GM19324 (cell line): ENCODE results near the gene BCHE.

Source experiments
- ATAC-seq: cut with Tn5 transposase; IDR thresholded peaks from one replicate; pipeline ENCODE4 v1.9.1; 2021; ENCODE audit warnings: mild to moderate bottlenecking, moderate library complexity; ENCODE audit not compliant: unreplicated experiment, low FRiP score

BCHE gene

DNA sequence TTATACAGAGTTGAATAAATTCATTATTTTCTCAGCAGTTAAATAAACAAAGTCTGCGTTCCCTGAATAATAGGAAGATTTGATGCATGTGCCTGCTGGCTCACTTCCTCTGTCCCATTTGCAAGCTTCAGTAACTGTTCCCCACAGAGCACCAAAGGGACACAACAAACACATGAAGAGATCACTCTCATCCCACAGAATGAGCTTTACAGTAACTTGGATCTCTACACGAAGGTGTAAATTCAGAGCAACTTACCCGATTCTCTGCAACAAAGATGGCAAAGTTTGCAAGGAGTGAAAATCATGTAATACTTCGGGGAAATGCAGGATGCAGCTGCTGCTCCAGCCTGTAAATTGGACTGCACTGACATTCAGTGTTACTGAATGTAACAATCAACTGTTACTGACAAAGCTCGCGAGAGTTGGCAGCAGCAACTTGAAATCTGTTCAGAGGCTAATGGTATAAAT is at the start of gene BCHE:
Gene BCHE (minus strand): TSS at position 366 of the 468 bp plus-strand sequence. CDS start 6,390 bp downstream, outside the sequence.
- ATAC-seq, result no peak

DNA sequence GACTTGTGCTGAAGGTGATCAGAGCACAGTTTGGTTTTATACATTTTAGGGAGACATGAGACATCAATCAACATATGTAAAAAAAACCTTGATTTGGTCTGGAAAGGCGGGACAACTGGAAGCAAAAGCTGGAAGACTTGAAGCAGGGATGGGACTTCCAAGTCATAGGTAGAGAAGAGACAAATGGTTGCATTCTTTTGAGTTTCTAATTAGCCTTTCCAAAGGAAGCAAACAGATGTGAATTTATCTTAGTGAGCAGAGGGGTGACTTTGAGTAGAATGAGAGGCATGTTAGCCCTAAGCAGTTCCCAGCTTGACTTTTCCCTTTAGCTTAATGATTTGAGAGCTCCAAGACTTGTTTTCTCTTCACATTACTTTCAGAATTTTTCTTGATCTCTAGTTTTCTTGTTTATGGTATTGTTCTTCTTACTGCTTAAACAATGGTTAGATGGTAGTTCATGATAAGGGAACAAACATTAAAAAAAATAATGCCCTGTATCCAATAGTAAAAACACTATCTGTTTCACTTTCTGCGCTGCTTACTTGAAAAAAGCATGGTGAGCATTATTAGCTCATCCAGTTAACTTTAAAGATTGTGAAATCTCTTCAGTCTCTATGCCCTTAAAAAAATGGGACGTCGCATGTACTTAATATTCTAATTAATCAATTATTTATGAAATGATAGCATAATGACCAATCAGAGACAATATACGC is 48.5 kb upstream of the BCHE start:
- ATAC-seq, result no peak

- ATAC-seq, result no peak
Measured at GRCh38 chr3:165884518-165884917, 47.3 kb upstream of the BCHE start.

GRCh38 chr3:165883863-165884478 is 46.7 kb upstream of the BCHE start:
- ATAC-seq, result no peak

GRCh38 chr3:165883117-165883516 is 45.9 kb upstream of the BCHE start:
- no peak for ATAC-seq

DNA sequence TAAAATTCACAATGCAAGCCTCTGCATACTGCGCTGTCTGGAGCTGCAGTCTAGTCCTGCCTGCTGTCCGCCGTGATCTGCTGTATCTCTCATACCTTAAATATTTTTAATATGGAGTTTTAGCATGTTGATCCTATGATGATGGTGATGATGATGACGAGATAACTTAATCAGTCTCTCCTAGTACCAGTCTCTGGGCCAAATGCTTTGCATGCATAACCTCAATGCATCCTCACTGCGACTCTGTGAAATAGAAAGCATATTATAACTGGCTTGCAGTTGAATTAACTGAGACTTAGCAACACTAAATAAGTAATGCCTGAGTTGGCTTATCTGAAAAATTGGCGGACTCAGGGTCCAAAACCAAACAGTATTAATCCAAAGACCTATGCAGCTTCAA is 38.4 kb upstream of the BCHE start:
- no peak for ATAC-seq

- no peak for ATAC-seq
Measured at GRCh38 chr3:165874663-165875489, 37.7 kb upstream of the BCHE start.

DNA sequence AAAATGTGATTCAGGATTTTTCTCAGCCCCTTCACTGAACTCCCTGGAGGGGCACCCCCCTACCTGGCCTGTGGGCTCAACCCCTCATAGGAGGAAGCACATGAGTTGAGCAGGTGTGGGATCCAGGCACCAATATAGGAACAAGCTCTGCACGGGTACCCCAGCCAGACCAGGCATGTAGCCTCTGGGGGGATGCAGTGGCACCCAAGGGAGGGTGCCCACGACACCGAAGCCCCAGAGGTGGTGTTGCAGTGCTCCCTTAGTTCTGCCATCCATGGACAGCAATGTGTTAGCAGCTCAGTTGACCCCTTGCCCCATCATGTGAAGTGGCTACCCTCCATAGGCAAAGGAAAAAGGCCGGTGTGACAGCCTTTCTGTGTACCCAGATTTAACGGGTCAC is 30.9 kb upstream of the BCHE start:
- no peak for ATAC-seq

DNA sequence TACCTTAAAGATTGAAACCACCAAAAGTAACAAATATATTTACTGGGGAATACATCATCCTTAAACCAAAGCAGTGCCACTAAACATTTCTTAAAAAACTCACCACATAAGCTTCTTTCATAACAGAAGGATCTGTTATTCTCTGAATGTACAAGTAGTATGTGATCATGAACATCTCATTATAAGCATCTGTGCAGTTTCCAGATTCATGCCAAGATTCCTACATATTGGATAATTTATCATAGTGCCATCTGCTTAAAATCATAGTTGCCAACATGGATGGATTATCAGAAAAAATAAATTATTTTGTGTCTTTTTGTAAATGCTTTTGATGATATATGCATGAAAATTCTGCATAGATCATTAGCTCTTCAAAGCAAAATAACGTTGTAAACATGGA is 21.8 kb upstream of the BCHE start:
- no peak for ATAC-seq

- ATAC-seq, result no peak
Measured at GRCh38 chr3:165855581-165855980, 18.4 kb upstream of the BCHE start.

DNA sequence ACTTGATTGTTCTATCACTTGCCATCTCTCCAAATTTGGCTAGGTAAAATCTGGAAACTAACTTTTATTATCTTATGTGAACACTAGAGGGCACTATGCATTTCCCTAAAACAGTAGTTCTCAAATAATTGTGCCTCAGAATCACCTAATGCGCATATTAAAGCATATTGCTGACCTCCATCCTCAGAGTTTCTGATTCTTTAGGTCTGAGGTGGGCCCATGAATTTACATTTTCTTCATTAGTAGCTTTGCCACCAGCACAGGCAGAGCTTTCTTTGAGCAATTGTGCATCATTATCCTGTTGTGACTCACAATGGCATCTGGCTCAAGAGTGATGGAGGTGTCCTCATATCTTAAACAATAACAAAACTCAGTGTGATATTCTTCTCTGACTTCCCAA is 17.5 kb upstream of the BCHE start:
- no peak for ATAC-seq

DNA sequence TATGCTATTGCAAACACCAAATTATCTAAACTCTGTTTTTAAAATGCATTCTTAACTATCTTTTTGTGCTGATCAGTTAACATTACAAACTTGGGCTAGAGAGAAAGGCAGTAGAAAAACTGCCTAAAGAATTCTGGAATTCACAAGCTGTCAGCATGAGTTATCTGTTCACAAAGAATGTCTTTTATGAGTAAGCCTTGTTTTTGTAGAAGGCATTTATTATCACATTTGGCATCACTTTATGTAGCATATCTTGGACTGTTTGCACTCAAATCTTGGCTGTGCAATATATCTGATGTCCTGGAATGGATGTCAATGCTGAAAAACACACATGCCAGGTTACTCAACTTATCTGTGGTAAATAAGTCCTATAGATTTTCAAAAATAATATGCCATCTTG is 15.5 kb upstream of the BCHE start:
- ATAC-seq, result no peak

DNA sequence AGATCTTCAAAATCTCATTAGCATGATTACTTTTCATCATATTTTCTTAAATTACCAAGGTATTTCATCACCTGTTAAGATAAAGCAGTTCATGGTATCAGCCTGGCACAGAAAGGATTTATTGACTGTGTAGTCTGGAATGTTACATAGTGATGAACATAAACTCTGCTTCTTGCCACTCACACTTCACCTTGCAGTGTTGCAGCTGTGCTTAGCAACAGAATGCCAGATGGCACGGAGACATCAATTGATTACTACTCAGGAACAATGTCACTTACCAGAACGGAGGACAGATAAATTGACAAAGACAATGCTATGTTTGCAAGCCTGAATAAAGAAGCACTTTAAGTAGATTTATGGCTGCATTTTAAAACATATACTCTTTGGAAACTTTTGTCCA is 15.0 kb upstream of the BCHE start:
- no peak for ATAC-seq

GRCh38 chr3:165846056-165846455 is 8.8 kb upstream of the BCHE start:
- ATAC-seq, result no peak

- ATAC-seq, result no peak
Measured at GRCh38 chr3:165839296-165840076, 2.3 kb upstream of the BCHE start.

DNA sequence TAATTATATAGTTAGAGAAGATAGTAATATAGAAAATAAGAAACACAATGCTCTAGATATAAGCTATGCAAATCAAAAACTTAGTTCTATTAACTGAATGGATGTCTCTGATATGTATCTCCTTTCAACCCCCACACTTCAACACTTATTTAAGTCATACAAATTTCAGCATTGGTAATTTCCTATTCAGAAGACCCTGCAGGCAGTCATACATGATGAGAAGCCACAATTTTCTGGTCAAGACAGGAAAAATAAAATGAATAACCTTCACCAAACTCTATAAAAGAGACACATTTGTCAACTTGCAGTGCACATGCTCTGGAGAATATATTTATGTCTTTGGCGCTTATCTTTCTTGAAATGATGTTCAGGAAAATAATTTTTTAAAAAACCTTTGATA is 578 bp upstream of the BCHE start:
- no peak for ATAC-seq

DNA sequence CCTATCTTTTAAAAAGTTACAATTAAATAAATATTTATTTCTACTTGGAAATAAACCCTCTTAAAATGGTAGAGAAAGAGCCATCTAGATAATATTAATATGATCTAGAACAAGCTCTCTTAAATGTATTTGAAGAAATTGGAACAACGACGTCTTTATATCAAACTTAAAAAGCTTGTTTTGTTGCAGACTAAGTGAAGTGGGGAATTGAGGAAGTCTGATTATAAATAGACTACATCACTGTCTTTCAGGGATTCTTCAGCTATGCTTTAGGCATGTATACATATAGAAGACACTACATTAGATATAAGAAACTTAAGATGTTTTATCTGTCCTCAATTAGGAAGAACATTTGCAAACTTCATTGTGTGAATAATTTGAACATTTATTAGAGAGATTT is 1.8 kb downstream of the BCHE start:
- no peak for ATAC-seq

- no peak for ATAC-seq
Measured at GRCh38 chr3:165830746-165831145, 6.5 kb downstream of the BCHE start.

- no peak for ATAC-seq
Measured at GRCh38 chr3:165827883-165828282, 9.3 kb downstream of the BCHE start.

- no peak for ATAC-seq
Measured at GRCh38 chr3:165827233-165827632, 10.0 kb downstream of the BCHE start.

DNA sequence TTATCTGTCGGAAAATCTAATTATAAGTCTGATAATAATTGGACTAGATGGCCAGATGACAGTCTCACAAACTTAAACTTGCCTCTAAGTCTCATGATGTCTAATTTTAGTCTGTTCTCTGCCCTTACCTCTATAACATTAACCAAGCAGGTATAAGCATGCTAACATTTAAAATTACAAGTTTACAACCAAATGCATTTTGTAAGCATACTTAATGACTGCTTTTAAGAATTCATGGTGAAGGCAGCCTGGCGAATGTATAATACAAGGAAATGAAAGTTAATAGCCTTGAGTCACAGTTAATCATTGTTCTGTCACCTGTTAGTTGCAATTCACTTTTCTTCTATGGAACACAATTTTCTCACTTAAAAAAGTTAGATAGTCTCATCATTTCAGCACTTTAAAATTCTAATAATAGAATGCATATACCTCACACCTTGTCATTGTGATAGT is 16.5 kb downstream of the BCHE start:
- ATAC-seq, result peak; percentile 44
